IMR-90 (cell line): ENCODE results near the gene ADAMTS6. TPM values are rescaled to one million over a fixed set of nuclear protein-coding genes. Genes with fewer than 3 reads are reported as not detected.
A peak's percentile ranks its signal among the peaks of the same experiment; 100 is the strongest.

Experiments
- ATAC-seq: fragments of 200-7000 bp; cut with Tn5 transposase; 2 replicates; pipeline ENCODE4 v1.9.1; 2020; ENCODE audit warnings: low read depth, mild to moderate bottlenecking, moderate library complexity
- BruUV-seq: library from RNA; stranded (reverse); fragments of 400-500 nt; replicated peaks from 2 replicates; lab custom pipeline; 2021; lab: Mats Ljungman, UMichigan
- CTCF ChIA-PET: fragments of 300-600 bp; formaldehyde crosslinking; extraction: SDS; loops from one replicate; lab custom pipeline; 2021; ENCODE audit warnings: antibody characterized with exemption; lab: Yijun Ruan, JAX
- POLR2A ChIA-PET: fragments of 300-600 bp; sonication (Branson Sonifier 250); formaldehyde crosslinking; loops from one replicate; lab custom pipeline; 2022; ENCODE audit warnings: antibody characterized with exemption; ENCODE audit not compliant: unreplicated experiment; lab: Charles Lee
- DNase-seq: peaks from one replicate; pipeline ENCODE4 v3.0.0; 2013
- H2AFZ ChIP-seq: replicated peaks from 2 replicates; pipeline ENCODE3; 2013; ENCODE audit warnings: low read length, mild to moderate bottlenecking; ENCODE audit not compliant: poor library complexity
- H2AK5ac ChIP-seq: 2 replicates; pipeline ENCODE4 v1.6.1; 2013; ENCODE audit warnings: low read depth, low read length, inconsistent platforms
- H2AK9ac ChIP-seq: replicated peaks from 2 replicates; pipeline ENCODE3; 2013; ENCODE audit warnings: mild to moderate bottlenecking, low read depth, low read length, moderate library complexity; ENCODE audit not compliant: poor library complexity
- H2BK120ac ChIP-seq: 2 replicates; pipeline ENCODE4 v1.6.1; 2013; ENCODE audit warnings: low read depth, low read length, inconsistent platforms
- H2BK15ac ChIP-seq: 3 replicates; pipeline ENCODE4 v1.6.1; 2013; ENCODE audit warnings: low read depth, low read length, inconsistent platforms
- H2BK20ac ChIP-seq: 2 replicates; pipeline ENCODE4 v1.6.1; 2013; ENCODE audit warnings: low read depth, mild to moderate bottlenecking, inconsistent platforms, low read length, moderate library complexity
- H2BK5ac ChIP-seq: 2 replicates; pipeline ENCODE4 v1.6.1; 2013; ENCODE audit warnings: mild to moderate bottlenecking, low read depth, low read length, inconsistent platforms; ENCODE audit not compliant: poor library complexity, severe bottlenecking
- H3K14ac ChIP-seq: replicated peaks from 2 replicates; pipeline ENCODE4 v1.6.1; 2013; ENCODE audit warnings: low read depth, low read length, inconsistent platforms
- H3K18ac ChIP-seq: 2 replicates; pipeline ENCODE4 v1.6.1; 2013; ENCODE audit warnings: low read depth, low read length, control low read depth
- H3K23ac ChIP-seq: 2 replicates; pipeline ENCODE4 v1.6.1; 2013; ENCODE audit warnings: low read depth, low read length, inconsistent platforms
- H3K27ac ChIP-seq: 2 replicates; pipeline ENCODE4 v1.5.1; 2013; ENCODE audit warnings: mild to moderate bottlenecking, control low read depth, low read length; ENCODE audit not compliant: insufficient read depth
- H3K27me3 ChIP-seq: 2 replicates; pipeline ENCODE4 v1.6.1; 2013; ENCODE audit warnings: low read length; ENCODE audit not compliant: control insufficient read depth, insufficient read depth
- H3K36me3 ChIP-seq: 2 replicates; pipeline ENCODE4 v1.6.1; 2013; ENCODE audit warnings: low read length, mixed read lengths; ENCODE audit not compliant: control insufficient read depth, insufficient read depth
- H3K4ac ChIP-seq: 2 replicates; pipeline ENCODE4 v1.6.1; 2013; ENCODE audit warnings: low read depth, low read length, inconsistent platforms
- H3K4me1 ChIP-seq: 2 replicates; pipeline ENCODE4 v1.6.1; 2013; ENCODE audit warnings: low read length, mixed read lengths; ENCODE audit not compliant: control insufficient read depth, insufficient read depth
- H3K4me2 ChIP-seq: 2 replicates; pipeline ENCODE4 v1.6.1; 2013; ENCODE audit warnings: low read depth, mild to moderate bottlenecking, control low read depth, low read length, moderate library complexity
- H3K4me3 ChIP-seq: 2 replicates; pipeline ENCODE4 v1.5.1; 2013; ENCODE audit warnings: low read depth, mild to moderate bottlenecking, control low read depth, low read length, moderate library complexity; ENCODE audit not compliant: insufficient read depth
- H3K56ac ChIP-seq: 2 replicates; pipeline ENCODE4 v1.6.1; 2013; ENCODE audit warnings: low read length, inconsistent platforms; ENCODE audit not compliant: insufficient read depth; ENCODE audit errors: extremely low read depth
- H3K79me1 ChIP-seq, 2 experiments: 2 replicates each; pipeline ENCODE4 v1.6.1; 2013; ENCODE audit warnings: low read length in 2 of 2, inconsistent platforms in 1 of 2, low read depth in 1 of 2
- H3K9ac ChIP-seq: 2 replicates; pipeline ENCODE4 v1.6.1; 2013; ENCODE audit warnings: low read depth, low read length, control low read depth
- H3K9me1 ChIP-seq: 2 replicates; pipeline ENCODE4 v1.6.1; 2013; ENCODE audit warnings: low read length, inconsistent platforms; ENCODE audit not compliant: insufficient read depth
- H3K9me3 ChIP-seq: 2 replicates; pipeline ENCODE4 v1.6.1; 2013; ENCODE audit warnings: low read length; ENCODE audit not compliant: control insufficient read depth, insufficient read depth
- H4K20me1 ChIP-seq: 2 replicates; pipeline ENCODE4 v1.6.1; 2013; ENCODE audit warnings: low read length, inconsistent platforms; ENCODE audit not compliant: insufficient read depth
- H4K5ac ChIP-seq: 2 replicates; pipeline ENCODE4 v1.6.1; 2013; ENCODE audit warnings: mild to moderate bottlenecking, low read depth, low read length, control low read depth
- H4K8ac ChIP-seq, 2 experiments: 2 replicates each; pipeline ENCODE4 v1.6.1; 2013; ENCODE audit warnings: low read depth in 2 of 2, low read length in 2 of 2, control low read depth in 1 of 2, inconsistent platforms in 1 of 2
- H4K91ac ChIP-seq: 2 replicates; pipeline ENCODE4 v1.6.1; 2013; ENCODE audit warnings: low read depth, low read length, inconsistent platforms; ENCODE audit not compliant: insufficient read depth
- BHLHE40 ChIP-seq: fragments of 150-350 bp; IDR thresholded peaks from 2 replicates; pipeline ENCODE4 v1.6.1; 2016; ENCODE audit warnings: mild to moderate bottlenecking, low read depth, low read length
- CEBPB ChIP-seq: IDR thresholded peaks from 2 replicates; pipeline ENCODE4 v1.6.1; 2012; ENCODE audit warnings: low read depth, low read length, improper control_type of control experiment
- CHD1 ChIP-seq: IDR thresholded peaks from 2 replicates; pipeline ENCODE4 v1.6.1; 2012; ENCODE audit warnings: low read depth, low read length, improper control_type of control experiment
- MAFK ChIP-seq: IDR thresholded peaks from 2 replicates; pipeline ENCODE4 v1.6.1; 2012; ENCODE audit warnings: low read depth, low read length, improper control_type of control experiment
- MXI1 ChIP-seq: IDR thresholded peaks from 2 replicates; pipeline ENCODE4 v1.6.1; 2012; ENCODE audit warnings: low read depth, mild to moderate bottlenecking, low read length, moderate library complexity, borderline replicate concordance
- NFE2L2 ChIP-seq: fragments of 150-350 bp; IDR thresholded peaks from 2 replicates; pipeline ENCODE4 v1.6.1; 2016; ENCODE audit warnings: low read depth, mild to moderate bottlenecking, low read length
- POLR2A ChIP-seq: IDR thresholded peaks from 2 replicates; pipeline ENCODE4 v1.6.1; 2012; ENCODE audit warnings: mild to moderate bottlenecking, low read depth, low read length
- RAD21 ChIP-seq: IDR thresholded peaks from 2 replicates; pipeline ENCODE4 v1.6.1; 2012; ENCODE audit warnings: low read length, improper control_type of control experiment
- RFX5 ChIP-seq: IDR thresholded peaks from 2 replicates; pipeline ENCODE4 v1.8.0; 2012; ENCODE audit warnings: low read depth, mild to moderate bottlenecking, low read length, moderate library complexity
- SMC3 ChIP-seq: fragments of 150-350 bp; IDR thresholded peaks from 2 replicates; pipeline ENCODE4 v1.6.1; 2016; ENCODE audit warnings: low read depth, mild to moderate bottlenecking, antibody characterized with exemption, low read length, moderate library complexity
- WGBS, 2 experiments: methylation state at CpG; one replicate each; pipeline versions ENCODE4 v1.1.5 to v1.1.7; 2013; ENCODE audit warnings: missing lambda C conversion rate in 2 of 2; ENCODE audit not compliant: insufficient read length in 1 of 2; ENCODE audit errors: extremely low coverage in 2 of 2; 5-methylcytosine and 5-hydroxymethylcytosine counted together
- dilution Hi-C: fragments of 300-500 bp; cut with HindIII; formaldehyde crosslinking; loops from one replicate; pipeline ENCODE4 v1.14.3; 2018; ENCODE audit warnings: low sequenced_read_pairs; ENCODE audit not compliant: unreplicated experiment
- in situ Hi-C: fragments of 300-500 bp; cut with MboI; formaldehyde crosslinking; loops from 3 replicates; pipeline ENCODE4 v1.14.3; 2019; ENCODE audit warnings: low sequenced_read_pairs, inconsistent platforms, mixed read lengths
- intact Hi-C: fragments of 100-400 bp; cut with micrococcal nuclease; formaldehyde crosslinking; loops from 2 replicates; pipeline ENCODE4 v1.10.0; 2022
- polyA plus RNA-seq, 3 experiments: library from polyadenylated mRNA; depleted of rRNA; stranded (reverse); fragments of >200 nt; gene quantifications; 2 replicates each; pipeline ENCODE4 v1.2.3, GENCODE V29; 2012; ENCODE audit warnings: low replicate concordance in 1 of 3
- total RNA-seq: library from RNA; depleted of rRNA; stranded (reverse); fragments of >200 nt; gene quantifications from 2 replicates; pipeline ENCODE4 v1.2.3, GENCODE V29; 2012
- TF ChIP-seq, protein P1 (sequence below): fragments of 150-350 bp; IDR thresholded peaks from 2 replicates; pipeline ENCODE4 v1.6.1; 2016; ENCODE audit warnings: low read depth, mild to moderate bottlenecking, low read length, moderate library complexity, borderline replicate concordance

The ADAMTS6 gene
- total and polyA plus RNA-seq, 2 of the 4 experiments (the other 2 are of a cell fraction), result 23.9 to 173 TPM

- Histone ChIP-seq H3K56ac (no peak overlapping the region; the same call in 1 of the 2 replicates), H3K79me1 (no peaks in the 10 kb centered on the region), H2BK5ac (peak overlapping the region; percentile 30), H2BK120ac (peak overlapping the region; percentile 76), H3K36me3 (no peaks in the 10 kb centered on the region), H3K18ac (peak overlapping the region; percentile 46; the same call in 1 of the 2 replicates), H3K9ac (peak overlapping the region; percentile 29; the same call in 1 of the 2 replicates), H2AK5ac (peak overlapping the region; percentile 85), H3K27ac (no peak overlapping the region), H4K8ac (peak overlapping the region; percentile 5 to 66; a peak in 3 of 4 replicates), H2BK20ac (peak overlapping the region; percentile 7), H4K20me1 (no peaks in the 10 kb centered on the region), H4K5ac (peak overlapping the region; percentile 41; the same call in 1 of the 2 replicates), H3K14ac (peak overlapping the region; percentile 14; the same call in 1 of the 2 replicates), H3K4ac (peak overlapping the region; percentile 64), H2AK9ac (no peak overlapping the region), H3K4me1 (peaks cover 7% of the 10 kb centered on the region), H4K91ac (peak overlapping the region; percentile 43), H3K4me2 (no peak overlapping the region), H2AFZ (peak overlapping the region; percentile 38), H3K27me3 (no peaks in the 10 kb centered on the region), H3K4me3 (no peak overlapping the region), H3K23ac (peak overlapping the region; percentile 25; the same call in 1 of the 2 replicates), H2BK15ac (peak overlapping the region; percentile 51; the same call in 2 of the 3 replicates), H3K9me3 (no peaks in the 10 kb centered on the region), H3K9me1 (peaks cover 7% of the 10 kb centered on the region)
- no peak; the same call in 1 of the 2 replicates for ATAC-seq
- POLR2A ChIA-PET, result no interaction called here
- no peak for DNase-seq
- intact Hi-C loops, result no loop called here
- CTCF ChIA-PET, result no interaction called here
- dilution Hi-C loops, result no loop called here
- in situ Hi-C loops, result no loop called here
- TF ChIP-seq MXI1 (no peak), BHLHE40 (no peak), NFE2L2 (no peak), MAFK (no peak), SMC3 (no peak), CEBPB (no peak), POLR2A (no peak), CHD1 (no peak), RFX5 (no peak), RAD21 (no peak)
- TF ChIP-seq, protein P1, sequence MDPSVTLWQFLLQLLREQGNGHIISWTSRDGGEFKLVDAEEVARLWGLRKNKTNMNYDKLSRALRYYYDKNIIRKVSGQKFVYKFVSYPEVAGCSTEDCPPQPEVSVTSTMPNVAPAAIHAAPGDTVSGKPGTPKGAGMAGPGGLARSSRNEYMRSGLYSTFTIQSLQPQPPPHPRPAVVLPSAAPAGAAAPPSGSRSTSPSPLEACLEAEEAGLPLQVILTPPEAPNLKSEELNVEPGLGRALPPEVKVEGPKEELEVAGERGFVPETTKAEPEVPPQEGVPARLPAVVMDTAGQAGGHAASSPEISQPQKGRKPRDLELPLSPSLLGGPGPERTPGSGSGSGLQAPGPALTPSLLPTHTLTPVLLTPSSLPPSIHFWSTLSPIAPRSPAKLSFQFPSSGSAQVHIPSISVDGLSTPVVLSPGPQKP, result no peak
- BruUV-seq, result no TSS peak
- WGBS, 2 experiments, result no CpG with 5 or more reads among the region's 2 CpGs
Measured at GRCh38 chr5:65133477-65134110, 348.1 kb downstream of the ADAMTS6 start.
